Measurements from ENCODE around the gene CMC2.

The CMC2 gene

GRCh38 chr16:80972611-80973010 lies 34.1 kb downstream of the CMC2 start:
- Histone ChIP-seq H3K27ac (ENCODE audit: low read depth, low read length) (no peak overlapping the region), H3K36me3 (ENCODE audit: control insufficient read depth, insufficient read depth, low read length) (peaks cover 10% of the 10 kb centered on the region)

GRCh38 chr16:80971819-80972218 lies 34.9 kb downstream of the CMC2 start:
- Histone ChIP-seq H3K4me3 (ENCODE audit: low read depth, low read length) (no peak overlapping the region), H3K27ac (ENCODE audit: low read depth, low read length) (no peak overlapping the region), H3K9ac (ENCODE audit: low read length) (no peak overlapping the region), H3K4me1 (ENCODE audit: control insufficient read depth, insufficient read depth, low read length) (no peaks in the 10 kb centered on the region), H3K9me3 (ENCODE audit: control insufficient read depth, insufficient read depth, low read depth, low read length) (no peaks in the 10 kb centered on the region), H3K36me3 (ENCODE audit: control insufficient read depth, insufficient read depth, low read length) (peaks cover 10% of the 10 kb centered on the region), H3K27me3 (ENCODE audit: control insufficient read depth, insufficient read depth, low read length) (no peaks in the 10 kb centered on the region)

More at GRCh38 chr16:80972611-80973010, 34.1 kb downstream of the CMC2 start:
- H3K9ac ChIP-seq (ENCODE audit: low read length): no peak overlapping the region
- no peaks in the 10 kb centered on the region for H3K27me3 ChIP-seq (ENCODE audit: control insufficient read depth, insufficient read depth, low read length)
- H3K4me3 ChIP-seq (ENCODE audit: low read depth, low read length): no peak overlapping the region
- no peaks in the 10 kb centered on the region for H3K4me1 ChIP-seq (ENCODE audit: control insufficient read depth, insufficient read depth, low read length)
- no peaks in the 10 kb centered on the region for H3K9me3 ChIP-seq (ENCODE audit: control insufficient read depth, insufficient read depth, low read depth, low read length)

- Histone ChIP-seq H3K27me3 (ENCODE audit: control insufficient read depth, insufficient read depth, low read length) (no peaks in the 10 kb centered on the region), H3K9ac (ENCODE audit: low read length) (no peak overlapping the region), H3K4me1 (ENCODE audit: control insufficient read depth, insufficient read depth, low read length) (no peaks in the 10 kb centered on the region), H3K9me3 (ENCODE audit: control insufficient read depth, insufficient read depth, low read depth, low read length) (no peaks in the 10 kb centered on the region), H3K27ac (ENCODE audit: low read depth, low read length) (no peak overlapping the region), H3K4me3 (ENCODE audit: low read depth, low read length) (no peak overlapping the region), H3K36me3 (ENCODE audit: control insufficient read depth, insufficient read depth, low read length) (peaks cover 6% of the 10 kb centered on the region; the same call in 1 of the 2 replicates)
These were observed 37.6 kb downstream of the CMC2 start for GRCh38 chr16:80969114-80969484.

- H3K4me3 ChIP-seq (ENCODE audit: low read depth, low read length): no peak overlapping the region
- no peak overlapping the region for H3K27ac ChIP-seq (ENCODE audit: low read depth, low read length)
- H3K27me3 ChIP-seq (ENCODE audit: control insufficient read depth, insufficient read depth, low read length): no peaks in the 10 kb centered on the region
- no peaks in the 10 kb centered on the region for H3K9me3 ChIP-seq (ENCODE audit: control insufficient read depth, insufficient read depth, low read depth, low read length)
- H3K36me3 ChIP-seq (ENCODE audit: control insufficient read depth, insufficient read depth, low read length): peaks cover 6% of the 10 kb centered on the region; the same call in 1 of the 2 replicates
- no peak overlapping the region for H3K9ac ChIP-seq (ENCODE audit: low read length)
- no peaks in the 10 kb centered on the region for H3K4me1 ChIP-seq (ENCODE audit: control insufficient read depth, insufficient read depth, low read length)
These were observed 38.1 kb downstream of the CMC2 start for GRCh38 chr16:80968386-80969113.

GRCh38 chr16:80966617-80967016 lies 40.1 kb downstream of the CMC2 start:
- H3K27me3 ChIP-seq (ENCODE audit: control insufficient read depth, insufficient read depth, low read length): no peaks in the 10 kb centered on the region
- no peak overlapping the region for H3K9ac ChIP-seq (ENCODE audit: low read length)
- H3K4me1 ChIP-seq (ENCODE audit: control insufficient read depth, insufficient read depth, low read length): no peaks in the 10 kb centered on the region
- H3K9me3 ChIP-seq (ENCODE audit: control insufficient read depth, insufficient read depth, low read depth, low read length): no peaks in the 10 kb centered on the region
- no peak overlapping the region for H3K4me3 ChIP-seq (ENCODE audit: low read depth, low read length)
- peaks cover 4% of the 10 kb centered on the region; the same call in 1 of the 2 replicates for H3K36me3 ChIP-seq (ENCODE audit: control insufficient read depth, insufficient read depth, low read length)
- H3K27ac ChIP-seq (ENCODE audit: low read depth, low read length): no peak overlapping the region

GRCh38 chr16:80964351-80964750 lies 42.3 kb downstream of the CMC2 start:
- Histone ChIP-seq H3K9ac (ENCODE audit: low read length) (no peak overlapping the region), H3K4me3 (ENCODE audit: low read depth, low read length) (no peak overlapping the region), H3K27ac (ENCODE audit: low read depth, low read length) (no peak overlapping the region), H3K9me3 (ENCODE audit: control insufficient read depth, insufficient read depth, low read depth, low read length) (peaks cover 7% of the 10 kb centered on the region; the same call in 1 of the 2 replicates), H3K36me3 (ENCODE audit: control insufficient read depth, insufficient read depth, low read length) (no peaks in the 10 kb centered on the region), H3K27me3 (ENCODE audit: control insufficient read depth, insufficient read depth, low read length) (no peaks in the 10 kb centered on the region), H3K4me1 (ENCODE audit: control insufficient read depth, insufficient read depth, low read length) (no peaks in the 10 kb centered on the region)

DNA sequence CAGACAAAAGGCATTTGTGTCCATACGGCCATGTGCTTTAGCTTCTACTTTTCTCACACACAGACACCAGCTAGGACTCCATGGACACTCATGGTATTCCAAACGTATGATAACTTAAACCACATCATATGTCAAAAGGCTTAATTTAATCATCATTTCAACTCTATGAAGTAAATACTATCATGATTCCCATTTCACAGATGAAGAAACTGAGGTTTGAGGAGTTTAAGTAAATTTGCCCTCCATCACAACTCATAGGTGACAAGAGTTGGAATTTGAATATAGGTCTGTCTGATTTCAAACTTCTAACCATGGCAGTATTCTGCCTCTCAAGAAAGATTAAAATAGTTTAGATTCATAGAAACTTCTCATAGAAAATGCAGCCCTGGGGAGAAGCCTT lies 43.8 kb downstream of the CMC2 start:
- H3K4me1 ChIP-seq (ENCODE audit: control insufficient read depth, insufficient read depth, low read length): no peaks in the 10 kb centered on the region
- H3K27me3 ChIP-seq (ENCODE audit: control insufficient read depth, insufficient read depth, low read length): no peaks in the 10 kb centered on the region
- no peak overlapping the region for H3K4me3 ChIP-seq (ENCODE audit: low read depth, low read length)
- H3K36me3 ChIP-seq (ENCODE audit: control insufficient read depth, insufficient read depth, low read length): no peaks in the 10 kb centered on the region
- H3K9me3 ChIP-seq (ENCODE audit: control insufficient read depth, insufficient read depth, low read depth, low read length): peaks cover 16% of the 10 kb centered on the region
- H3K27ac ChIP-seq (ENCODE audit: low read depth, low read length): no peak overlapping the region
- H3K9ac ChIP-seq (ENCODE audit: low read length): no peak overlapping the region

- Histone ChIP-seq H3K4me1 (ENCODE audit: control insufficient read depth, insufficient read depth, low read length) (no peaks in the 10 kb centered on the region), H3K9ac (ENCODE audit: low read length) (no peak overlapping the region), H3K9me3 (ENCODE audit: control insufficient read depth, insufficient read depth, low read depth, low read length) (peaks cover 16% of the 10 kb centered on the region), H3K27ac (ENCODE audit: low read depth, low read length) (no peak overlapping the region), H3K4me3 (ENCODE audit: low read depth, low read length) (no peak overlapping the region), H3K36me3 (ENCODE audit: control insufficient read depth, insufficient read depth, low read length) (no peaks in the 10 kb centered on the region), H3K27me3 (ENCODE audit: control insufficient read depth, insufficient read depth, low read length) (no peaks in the 10 kb centered on the region)
These were observed 48.4 kb downstream of the CMC2 start for GRCh38 chr16:80958284-80958683.

GRCh38 chr16:80954985-80955384 lies 51.7 kb downstream of the CMC2 start:
- H3K36me3 ChIP-seq (ENCODE audit: control insufficient read depth, insufficient read depth, low read length): no peaks in the 10 kb centered on the region

DNA sequence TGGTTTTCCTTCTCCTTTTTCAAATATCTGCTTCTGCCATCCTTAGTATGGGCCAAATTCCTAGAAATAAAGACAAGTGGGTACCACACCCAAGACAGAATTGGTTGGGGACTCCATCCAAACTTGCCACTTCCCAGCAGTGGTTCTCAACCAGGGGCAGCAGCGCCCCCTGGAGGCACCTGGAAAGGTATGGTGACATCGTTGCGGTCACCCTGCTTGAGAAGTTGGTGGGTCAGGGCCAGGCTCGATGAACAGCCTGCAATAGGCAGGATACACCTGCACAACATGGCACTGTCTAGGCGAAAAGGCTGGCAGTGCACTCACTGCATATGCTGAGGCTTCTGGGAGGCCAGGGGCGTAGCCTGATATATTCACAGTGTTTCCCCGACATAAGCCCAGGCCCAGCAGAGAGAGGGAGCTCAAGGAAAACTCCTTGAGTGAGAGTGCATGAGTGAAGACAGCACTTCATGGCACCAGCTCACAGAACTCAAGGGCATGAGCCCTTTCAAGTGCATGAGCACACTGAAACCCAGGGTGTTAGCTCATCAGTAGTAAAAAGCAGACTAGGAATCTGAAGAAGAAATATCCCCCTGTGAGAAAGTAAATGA lies 57.7 kb downstream of the CMC2 start:
- Histone ChIP-seq H3K36me3 (ENCODE audit: control insufficient read depth, insufficient read depth, low read length) (no peaks in the 10 kb centered on the region), H3K27ac (ENCODE audit: low read depth, low read length) (no peak overlapping the region), H3K9ac (ENCODE audit: low read length) (no peak overlapping the region), H3K4me3 (ENCODE audit: low read depth, low read length) (no peak overlapping the region), H3K9me3 (ENCODE audit: control insufficient read depth, insufficient read depth, low read depth, low read length) (no peaks in the 10 kb centered on the region), H3K27me3 (ENCODE audit: control insufficient read depth, insufficient read depth, low read length) (no peaks in the 10 kb centered on the region), H3K4me1 (ENCODE audit: control insufficient read depth, insufficient read depth, low read length) (no peaks in the 10 kb centered on the region; the same call in 1 of the 2 replicates)

More at GRCh38 chr16:80954985-80955384, 51.7 kb downstream of the CMC2 start:
- H3K27ac ChIP-seq (ENCODE audit: low read depth, low read length): no peak overlapping the region
- H3K4me1 ChIP-seq (ENCODE audit: control insufficient read depth, insufficient read depth, low read length): no peaks in the 10 kb centered on the region
- H3K27me3 ChIP-seq (ENCODE audit: control insufficient read depth, insufficient read depth, low read length): no peaks in the 10 kb centered on the region
- H3K4me3 ChIP-seq (ENCODE audit: low read depth, low read length): no peak overlapping the region
- peaks cover 9% of the 10 kb centered on the region for H3K9me3 ChIP-seq (ENCODE audit: control insufficient read depth, insufficient read depth, low read depth, low read length)
- no peak overlapping the region for H3K9ac ChIP-seq (ENCODE audit: low read length)

All from HUES6 (cell line).